T-helper 2 cell treated with Interferon-gamma antibody and Interleukin-4, amounts not matched to agents 5 μg/mL and 100 μg/mL, for 36 hours (primary cell): ENCODE measurements around the gene ATOX1.

Experiments used
- DNase-seq: peaks from one replicate; pipeline ENCODE4 v3.0.0; 2021; ENCODE audit warnings: low spot score
- H3K27ac Mint-ChIP-seq: one replicate; pipeline ENCODE4 v1.8.0; 2021; ENCODE audit warnings: mild to moderate bottlenecking, mixed read lengths
- H3K27me3 Mint-ChIP-seq: one replicate; pipeline ENCODE4 v1.8.0; 2021; ENCODE audit warnings: low read depth, mixed read lengths
- H3K36me3 Mint-ChIP-seq: one replicate; pipeline ENCODE4 v1.8.0; 2021; ENCODE audit warnings: low read depth, mixed read lengths
- H3K4me1 Mint-ChIP-seq: one replicate; pipeline ENCODE4 v1.8.0; 2021; ENCODE audit warnings: low read depth, mixed read lengths
- H3K4me3 Mint-ChIP-seq: one replicate; pipeline ENCODE4 v1.8.0; 2022; ENCODE audit warnings: mild to moderate bottlenecking, moderate library complexity, mixed read lengths
- H3K9me3 Mint-ChIP-seq: one replicate; pipeline ENCODE4 v1.8.0; 2021; ENCODE audit warnings: mixed read lengths

ATOX1 gene

GRCh38 chr5:151775025-151775606, 16.7 kb upstream of the ATOX1 start:
- H3K27me3 Mint-ChIP-seq = no peaks in the 10 kb centered on the region
- DNase-seq = no peak
- H3K27ac Mint-ChIP-seq = no peak overlapping the region
- H3K4me3 Mint-ChIP-seq = peak overlapping the region; percentile 90
- peaks cover 47% of the 10 kb centered on the region for H3K36me3 Mint-ChIP-seq
- H3K9me3 Mint-ChIP-seq = no peaks in the 10 kb centered on the region
- peaks cover 51% of the 10 kb centered on the region for H3K4me1 Mint-ChIP-seq

DNA sequence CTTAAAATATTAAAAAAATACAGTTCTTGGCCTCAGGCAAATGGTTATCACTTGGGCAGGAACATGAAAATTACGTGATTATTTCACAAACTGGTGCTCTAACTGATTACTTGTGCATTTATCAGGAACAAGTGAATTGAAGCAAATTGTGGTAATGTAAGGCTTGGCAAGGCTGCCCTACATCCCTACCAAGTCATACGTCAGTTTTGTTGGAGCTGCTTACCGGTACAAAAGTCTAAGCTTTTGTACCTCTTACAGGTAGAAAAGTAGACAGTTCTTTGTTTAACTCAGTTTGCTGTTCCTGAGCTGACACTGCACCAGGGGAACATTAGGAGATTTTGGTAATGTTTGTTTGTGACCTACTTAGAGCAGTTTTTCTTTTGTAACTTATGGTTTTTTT, 15.5 kb upstream of the ATOX1 start:
- peaks cover 42% of the 10 kb centered on the region for H3K4me1 Mint-ChIP-seq
- no peak for DNase-seq
- no peaks in the 10 kb centered on the region for H3K9me3 Mint-ChIP-seq
- H3K4me3 Mint-ChIP-seq = peak overlapping the region; percentile 90
- H3K27me3 Mint-ChIP-seq = no peaks in the 10 kb centered on the region
- peak overlapping the region; percentile 55 for H3K27ac Mint-ChIP-seq
- peaks cover 41% of the 10 kb centered on the region for H3K36me3 Mint-ChIP-seq

- Mint-ChIP-seq H3K4me1 (peaks cover 39% of the 10 kb centered on the region), H3K4me3 (peak overlapping the region; percentile 90), H3K9me3 (no peaks in the 10 kb centered on the region), H3K27ac (peak overlapping the region; percentile 83), H3K36me3 (peaks cover 37% of the 10 kb centered on the region), H3K27me3 (no peaks in the 10 kb centered on the region)
- DNase-seq = no peak
These were observed 14.6 kb upstream of the ATOX1 start for GRCh38 chr5:151772846-151773561.

DNA sequence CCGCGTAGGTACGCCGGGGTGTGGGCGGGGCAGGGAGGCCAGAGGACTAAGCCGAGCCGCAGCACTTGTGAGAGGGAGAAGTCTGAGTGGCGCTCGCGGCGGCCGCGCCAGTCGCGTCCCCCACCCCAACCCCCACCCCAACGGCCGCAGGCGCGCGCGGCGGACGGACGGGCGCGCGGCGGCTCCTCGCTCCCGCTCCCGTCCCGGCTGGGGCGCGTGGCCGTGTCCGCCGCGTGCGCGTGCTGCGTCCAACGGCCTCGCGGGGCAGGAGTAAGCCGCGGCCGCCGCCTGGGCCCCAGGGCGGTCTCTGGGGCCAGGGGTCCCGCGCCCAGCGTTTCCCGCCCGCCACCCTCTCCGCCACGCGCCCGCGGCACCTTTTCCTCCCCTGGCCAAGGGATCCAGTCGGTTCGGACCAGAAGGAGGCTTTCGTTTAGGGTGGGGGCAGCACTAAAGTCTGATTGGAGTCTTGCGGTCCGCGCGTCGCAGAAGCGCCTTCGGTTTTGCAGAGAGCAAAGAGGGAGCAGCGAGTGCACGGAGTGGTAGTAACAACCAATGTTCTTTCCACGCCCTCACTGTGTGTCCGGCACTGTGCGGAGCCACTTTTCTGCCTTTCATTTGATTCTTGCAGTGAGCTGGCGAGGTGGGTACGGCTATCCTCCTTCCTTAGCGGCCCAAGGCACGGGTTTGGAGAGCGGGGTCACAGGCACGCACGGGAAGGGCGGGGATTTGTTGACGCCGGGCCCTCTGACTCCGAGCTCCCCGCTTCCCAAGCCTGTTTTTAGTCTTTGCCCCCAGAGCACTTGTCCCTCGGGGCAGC, 13.8 kb upstream of the ATOX1 start:
- peak overlapping the region; percentile 83 for H3K27ac Mint-ChIP-seq
- H3K4me1 Mint-ChIP-seq = peaks cover 32% of the 10 kb centered on the region
- DNase-seq = peak; percentile 39
- no peaks in the 10 kb centered on the region for H3K9me3 Mint-ChIP-seq
- H3K36me3 Mint-ChIP-seq = peaks cover 30% of the 10 kb centered on the region
- H3K27me3 Mint-ChIP-seq = no peaks in the 10 kb centered on the region
- H3K4me3 Mint-ChIP-seq = peak overlapping the region; percentile 90

- H3K36me3 Mint-ChIP-seq = peaks cover 26% of the 10 kb centered on the region
- H3K27ac Mint-ChIP-seq = peak within 1 kb of the TSS; percentile 83
These were observed 13.0 kb upstream of the ATOX1 start, which contains the start of gene G3BP1 for GRCh38 chr5:151771259-151772028. Gene G3BP1, plus strand, starts transcription at chr5:151771954. Its CDS starts 14,667 bp downstream, at chr5:151786621.

GRCh38 chr5:151770383-151771258, 12.2 kb upstream of the ATOX1 start:
- Mint-ChIP-seq H3K4me3 (no peak overlapping the region), H3K27ac (no peak overlapping the region), H3K36me3 (peaks cover 21% of the 10 kb centered on the region), H3K27me3 (no peaks in the 10 kb centered on the region), H3K4me1 (peaks cover 27% of the 10 kb centered on the region), H3K9me3 (no peaks in the 10 kb centered on the region)
- no peak for DNase-seq

More at GRCh38 chr5:151771259-151772028, 13.0 kb upstream of the ATOX1 start, which contains the start of gene G3BP1:
- Mint-ChIP-seq H3K9me3 (no peaks in the 10 kb centered on the region), H3K27me3 (no peaks in the 10 kb centered on the region), H3K4me1 (peaks cover 29% of the 10 kb centered on the region), H3K4me3 (peak within 1 kb of the TSS; percentile 90)
- peak; percentile 99 for DNase-seq

- peaks cover 7% of the 10 kb centered on the region for H3K4me1 Mint-ChIP-seq
- no peaks in the 10 kb centered on the region for H3K9me3 Mint-ChIP-seq
- no peak overlapping the region for H3K27ac Mint-ChIP-seq
- no peak overlapping the region for H3K4me3 Mint-ChIP-seq
- H3K36me3 Mint-ChIP-seq = no peaks in the 10 kb centered on the region
- no peak for DNase-seq
- peaks cover 2% of the 10 kb centered on the region for H3K27me3 Mint-ChIP-seq
These were observed 8.5 kb upstream of the ATOX1 start for GRCh38 chr5:151766975-151767374.

GRCh38 chr5:151764801-151765200, 6.4 kb upstream of the ATOX1 start:
- peaks cover 2% of the 10 kb centered on the region for H3K27me3 Mint-ChIP-seq
- H3K9me3 Mint-ChIP-seq = no peaks in the 10 kb centered on the region

DNA sequence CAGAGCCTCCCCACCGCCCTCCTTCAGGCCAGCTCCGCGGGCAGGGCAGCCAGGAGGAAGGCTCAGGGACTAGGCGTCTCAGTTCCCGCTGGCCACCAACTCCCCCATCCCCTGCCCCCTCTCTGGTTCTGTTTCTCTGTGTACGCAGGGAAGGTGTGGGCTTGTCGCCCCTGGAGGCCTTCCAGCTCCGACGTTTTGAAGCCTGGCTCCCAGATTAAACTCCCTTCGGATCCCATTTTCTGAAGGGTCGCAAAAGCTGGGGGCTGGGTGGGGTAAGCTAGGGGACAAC, 346 bp downstream of the ATOX1 start:
- peaks cover 2% of the 10 kb centered on the region for H3K27me3 Mint-ChIP-seq
- peaks cover 32% of the 10 kb centered on the region for H3K4me1 Mint-ChIP-seq

More at GRCh38 chr5:151764801-151765200, 6.4 kb upstream of the ATOX1 start:
- Mint-ChIP-seq H3K36me3 (no peaks in the 10 kb centered on the region), H3K4me3 (no peak overlapping the region), H3K4me1 (peaks cover 2% of the 10 kb centered on the region), H3K27ac (no peak overlapping the region)
- no peak for DNase-seq

GRCh38 chr5:151757233-151758140, 944 bp downstream of the ATOX1 start:
- Mint-ChIP-seq H3K9me3 (no peaks in the 10 kb centered on the region), H3K27me3 (no peaks in the 10 kb centered on the region), H3K27ac (peak overlapping the region; percentile 94), H3K4me3 (peak overlapping the region; percentile 96), H3K36me3 (peaks cover 16% of the 10 kb centered on the region), H3K4me1 (peaks cover 32% of the 10 kb centered on the region)
- DNase-seq = no peak

More for the DNA sequence above, 346 bp downstream of the ATOX1 start:
- Mint-ChIP-seq H3K4me3 (peak overlapping the region; percentile 96), H3K36me3 (peaks cover 11% of the 10 kb centered on the region), H3K27ac (peak overlapping the region; percentile 94), H3K9me3 (no peaks in the 10 kb centered on the region)
- no peak for DNase-seq

DNA sequence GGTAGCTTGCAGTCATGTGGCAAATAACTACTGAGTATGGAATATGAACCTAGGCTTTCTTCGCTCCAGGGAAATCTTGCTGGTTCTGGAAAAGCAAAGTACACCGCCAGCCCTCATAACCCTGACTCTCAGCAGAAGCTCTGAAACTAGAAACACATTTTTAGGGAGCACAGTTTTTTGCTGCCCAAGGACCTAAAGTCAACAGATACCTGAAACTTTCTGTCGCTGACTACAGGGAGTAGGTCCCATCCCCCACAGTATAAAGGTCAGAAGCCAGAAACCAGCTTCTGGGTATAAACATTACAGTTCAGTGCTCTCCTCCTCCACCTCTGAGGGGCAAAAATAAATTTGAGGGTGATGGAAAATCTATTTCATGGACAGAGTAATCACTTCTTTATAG, 3.0 kb downstream of the ATOX1 start:
- Mint-ChIP-seq H3K4me3 (no peak overlapping the region), H3K4me1 (peaks cover 32% of the 10 kb centered on the region), H3K9me3 (no peaks in the 10 kb centered on the region), H3K27ac (no peak overlapping the region), H3K36me3 (peaks cover 17% of the 10 kb centered on the region), H3K27me3 (no peaks in the 10 kb centered on the region)
- DNase-seq = no peak

DNA sequence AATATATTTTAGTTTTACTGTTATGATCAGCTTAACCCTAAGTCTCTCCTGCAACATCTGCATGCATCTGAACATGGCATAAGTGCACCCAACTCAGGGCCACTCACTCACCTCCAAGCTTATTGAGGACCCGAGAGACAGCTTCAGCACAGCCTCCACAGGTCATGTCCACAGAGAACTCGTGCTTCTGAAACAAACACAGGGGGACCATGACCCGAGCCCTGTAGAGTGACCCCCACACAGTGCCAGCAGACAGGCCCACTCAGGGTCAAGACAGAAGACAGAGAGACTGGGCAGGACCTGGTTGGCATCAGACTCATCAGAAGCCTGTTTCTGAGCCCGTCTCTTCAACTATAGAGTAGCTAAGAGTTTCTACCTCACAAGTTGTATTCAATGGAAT, 6.8 kb downstream of the ATOX1 start:
- Mint-ChIP-seq H3K9me3 (no peaks in the 10 kb centered on the region), H3K36me3 (peaks cover 17% of the 10 kb centered on the region), H3K27me3 (no peaks in the 10 kb centered on the region), H3K4me3 (no peak overlapping the region), H3K27ac (no peak overlapping the region), H3K4me1 (peaks cover 26% of the 10 kb centered on the region)
- no peak for DNase-seq
